ENCODE results near the gene CPN2.

DNA sequence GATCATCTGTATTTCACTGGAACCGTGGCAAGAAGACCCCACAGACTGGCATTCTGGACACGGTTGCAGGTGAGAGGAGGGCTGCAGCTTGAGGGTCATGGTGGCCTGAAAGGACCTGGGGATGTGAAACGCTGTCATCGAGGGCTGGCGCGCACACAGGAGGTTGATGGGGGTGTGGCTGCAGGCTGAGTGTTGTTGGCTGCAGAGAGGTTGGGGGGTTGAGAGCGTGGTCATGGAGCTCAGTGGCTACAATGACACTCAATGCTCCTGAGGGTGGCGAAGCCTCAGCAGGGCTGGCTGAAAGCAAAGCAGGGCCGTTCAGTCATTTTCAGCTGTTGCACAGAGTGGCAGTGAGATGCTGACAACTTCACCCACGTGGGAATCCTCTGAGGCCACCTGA lies 21.0 kb downstream of the CPN2 start:
- TF ChIP-seq, protein P1, sequence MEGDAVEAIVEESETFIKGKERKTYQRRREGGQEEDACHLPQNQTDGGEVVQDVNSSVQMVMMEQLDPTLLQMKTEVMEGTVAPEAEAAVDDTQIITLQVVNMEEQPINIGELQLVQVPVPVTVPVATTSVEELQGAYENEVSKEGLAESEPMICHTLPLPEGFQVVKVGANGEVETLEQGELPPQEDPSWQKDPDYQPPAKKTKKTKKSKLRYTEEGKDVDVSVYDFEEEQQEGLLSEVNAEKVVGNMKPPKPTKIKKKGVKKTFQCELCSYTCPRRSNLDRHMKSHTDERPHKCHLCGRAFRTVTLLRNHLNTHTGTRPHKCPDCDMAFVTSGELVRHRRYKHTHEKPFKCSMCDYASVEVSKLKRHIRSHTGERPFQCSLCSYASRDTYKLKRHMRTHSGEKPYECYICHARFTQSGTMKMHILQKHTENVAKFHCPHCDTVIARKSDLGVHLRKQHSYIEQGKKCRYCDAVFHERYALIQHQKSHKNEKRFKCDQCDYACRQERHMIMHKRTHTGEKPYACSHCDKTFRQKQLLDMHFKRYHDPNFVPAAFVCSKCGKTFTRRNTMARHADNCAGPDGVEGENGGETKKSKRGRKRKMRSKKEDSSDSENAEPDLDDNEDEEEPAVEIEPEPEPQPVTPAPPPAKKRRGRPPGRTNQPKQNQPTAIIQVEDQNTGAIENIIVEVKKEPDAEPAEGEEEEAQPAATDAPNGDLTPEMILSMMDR (conservative IDR thresholded peaks at IDR 0.05; ENCODE audit: low read length) = no peak
- no peak for TF ChIP-seq EZH2phosphoT487 (IDR thresholded peaks at IDR 0.05; ENCODE audit: borderline replicate concordance, low read depth, low read length)

Data from OCI-LY7 (cell line).